WTC11 (cell line): ENCODE results near the gene CAMSAP1. TPM values are rescaled to one million over a fixed set of nuclear protein-coding genes. Genes with fewer than 3 reads are reported as not detected.

Experiments
- ATAC-seq: fragments of 200-7000 bp; cut with Tn5 transposase; 2 replicates; pipeline ENCODE4 v1.10.0; 2021; ENCODE audit warnings: mild to moderate bottlenecking, moderate library complexity
- CTCF ChIA-PET: fragments of 300-600 bp; sonication (Branson Sonifier 250); formaldehyde crosslinking; loops from one replicate; lab custom pipeline; 2021; ENCODE audit warnings: antibody characterized with exemption; lab: Charles Lee
- POLR2A ChIA-PET: fragments of 350-600 bp; sonication (Branson Sonifier 250); formaldehyde crosslinking; loops from one replicate; lab custom pipeline; 2021; ENCODE audit warnings: antibody characterized with exemption; lab: Charles Lee
- DNase-seq: peaks from one replicate; pipeline ENCODE4 v3.0.0; 2021; ENCODE audit warnings: low spot score
- H3K27ac Mint-ChIP-seq: 2 replicates; pipeline ENCODE4 v1.8.0; 2021; ENCODE audit warnings: mixed read lengths
- H3K27me3 Mint-ChIP-seq: 2 replicates; pipeline ENCODE4 v1.8.0; 2021; ENCODE audit warnings: low read depth, mild to moderate bottlenecking, moderate library complexity, mixed read lengths
- H3K36me3 Mint-ChIP-seq: 2 replicates; pipeline ENCODE4 v1.8.0; 2021; ENCODE audit warnings: mixed read lengths
- H3K4me1 Mint-ChIP-seq: 2 replicates; pipeline ENCODE4 v1.8.0; 2022; ENCODE audit warnings: mixed read lengths
- H3K4me3 Mint-ChIP-seq: 2 replicates; pipeline ENCODE4 v1.8.0; 2021; ENCODE audit warnings: mild to moderate bottlenecking, moderate library complexity, mixed read lengths
- H3K9me3 Mint-ChIP-seq: 2 replicates; pipeline ENCODE4 v1.8.0; 2021; ENCODE audit warnings: mixed read lengths
- ATF3 ChIP-seq: sonication (generic); formaldehyde crosslinking; conservative IDR thresholded peaks from 2 replicates; pipeline ENCODE4 v1.8.1; 2022; ENCODE audit warnings: mild to moderate bottlenecking, missing genetic modification reagents
- CREB1 ChIP-seq: sonication (generic); formaldehyde crosslinking; IDR thresholded peaks from 2 replicates; pipeline ENCODE4 v1.8.0; 2023; ENCODE audit warnings: mild to moderate bottlenecking, missing genetic modification reagents
- EMX1 ChIP-seq: fragments of 250-450 bp; sonication (Bioruptor Pico); IDR thresholded peaks from 2 replicates; pipeline ENCODE4 v1.8.0; 2021; ENCODE audit warnings: mild to moderate bottlenecking
- ESRRA ChIP-seq: sonication (generic); formaldehyde crosslinking; IDR thresholded peaks from 2 replicates; pipeline ENCODE4 v1.8.1; 2022; ENCODE audit warnings: mild to moderate bottlenecking, missing genetic modification reagents, borderline replicate concordance
- FOXK1 ChIP-seq: sonication (generic); formaldehyde crosslinking; IDR thresholded peaks from 2 replicates; pipeline ENCODE4 v1.8.0; 2022; ENCODE audit warnings: mild to moderate bottlenecking, moderate library complexity, missing genetic modification reagents
- IRF2 ChIP-seq: sonication (generic); formaldehyde crosslinking; IDR thresholded peaks from 2 replicates; pipeline ENCODE4 v1.8.0; 2022; ENCODE audit warnings: low read depth, missing genetic modification reagents, borderline replicate concordance
- MYBL2 ChIP-seq: sonication (generic); formaldehyde crosslinking; IDR thresholded peaks from 2 replicates; pipeline ENCODE4 v1.8.1; 2023; ENCODE audit warnings: mild to moderate bottlenecking, moderate library complexity, missing genetic modification reagents
- NFE2L1 ChIP-seq: sonication (generic); formaldehyde crosslinking; IDR thresholded peaks from 2 replicates; pipeline ENCODE4 v1.8.1; 2023; ENCODE audit warnings: missing genetic modification reagents
- NR2C2 ChIP-seq: sonication (generic); formaldehyde crosslinking; IDR thresholded peaks from 2 replicates; pipeline ENCODE4 v1.8.0; 2022; ENCODE audit warnings: mild to moderate bottlenecking, missing genetic modification reagents
- OVOL2 ChIP-seq: fragments of 250-450 bp; sonication (Bioruptor Pico); IDR thresholded peaks from 2 replicates; pipeline ENCODE4 v1.9.0; 2021; ENCODE audit warnings: mild to moderate bottlenecking, borderline replicate concordance
- PRRX2 ChIP-seq: fragments of 250-450 bp; sonication (Bioruptor Pico); IDR thresholded peaks from 2 replicates; pipeline ENCODE4 v1.8.0; 2021; ENCODE audit warnings: mild to moderate bottlenecking
- SMAD3 ChIP-seq: sonication (generic); formaldehyde crosslinking; IDR thresholded peaks from 2 replicates; pipeline ENCODE4 v1.8.0; 2022; ENCODE audit warnings: missing genetic modification reagents, mild to moderate bottlenecking, borderline replicate concordance
- SMAD4 ChIP-seq: sonication (generic); formaldehyde crosslinking; IDR thresholded peaks from 2 replicates; pipeline ENCODE4 v1.8.0; 2022; ENCODE audit warnings: mild to moderate bottlenecking, missing genetic modification reagents
- TEAD1 ChIP-seq: sonication (generic); formaldehyde crosslinking; IDR thresholded peaks from 2 replicates; pipeline ENCODE4 v1.8.0; 2022; ENCODE audit warnings: mild to moderate bottlenecking, missing genetic modification reagents
- ZNF121 ChIP-seq: sonication (generic); formaldehyde crosslinking; IDR thresholded peaks from 2 replicates; pipeline ENCODE4 v1.8.0; 2023; ENCODE audit warnings: missing genetic modification reagents
- ZNF138 ChIP-seq: sonication (generic); formaldehyde crosslinking; conservative IDR thresholded peaks from 2 replicates; pipeline ENCODE4 v1.8.1; 2022; ENCODE audit warnings: mild to moderate bottlenecking, moderate library complexity, missing genetic modification reagents
- ZNF219 ChIP-seq: sonication (generic); formaldehyde crosslinking; IDR thresholded peaks from 2 replicates; pipeline ENCODE4 v1.8.0; 2023; ENCODE audit warnings: missing genetic modification reagents, mild to moderate bottlenecking, borderline replicate concordance
- ZNF416 ChIP-seq: fragments of 250-450 bp; sonication (Bioruptor Pico); IDR thresholded peaks from 2 replicates; pipeline ENCODE4 v1.9.0; 2021; ENCODE audit warnings: mild to moderate bottlenecking, inconsistent platforms
- ZNF425 ChIP-seq: fragments of 250-450 bp; sonication (Bioruptor Pico); conservative IDR thresholded peaks from 2 replicates; pipeline ENCODE4 v1.9.0; 2021; ENCODE audit warnings: mild to moderate bottlenecking
- total RNA-seq: library from RNA; stranded (reverse); gene quantifications from 3 replicates; pipeline ENCODE4 v1.2.3, GENCODE V29; 2021
- TF ChIP-seq, protein P1 (sequence below): sonication (generic); formaldehyde crosslinking; IDR thresholded peaks from 2 replicates; pipeline ENCODE4 v1.8.0; 2022; ENCODE audit warnings: mild to moderate bottlenecking, missing genetic modification reagents
- TF ChIP-seq, protein P2 (sequence below): sonication (generic); formaldehyde crosslinking; IDR thresholded peaks from 2 replicates; pipeline ENCODE4 v1.8.0; 2023; ENCODE audit warnings: mild to moderate bottlenecking, missing genetic modification reagents

Gene CAMSAP1
- total RNA-seq, 1 experiment from 2014 or later, result 40.5 TPM

DNA sequence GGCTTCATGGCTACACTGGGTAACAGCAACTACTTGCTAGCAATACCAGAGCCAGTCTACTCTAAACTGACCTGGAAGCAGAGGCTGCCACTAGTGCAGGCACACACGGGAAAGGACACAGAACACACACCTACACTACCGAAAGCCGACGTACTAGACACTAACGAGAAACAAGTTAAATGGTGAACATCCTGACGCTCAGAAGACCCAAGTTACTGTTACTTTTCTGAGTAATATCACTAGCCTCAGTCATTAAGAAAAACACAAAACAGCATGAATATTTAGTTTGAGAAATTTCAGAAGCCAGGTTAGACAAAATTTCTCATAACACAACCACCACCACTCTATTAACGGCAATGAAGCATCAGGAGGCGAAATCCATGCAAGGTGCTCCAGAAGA is 44.5 kb downstream of the CAMSAP1 start:
- Mint-ChIP-seq H3K36me3 (peaks cover 26% of the 10 kb centered on the region), H3K9me3 (no peaks in the 10 kb centered on the region), H3K4me1 (peaks cover 31% of the 10 kb centered on the region), H3K27me3 (no peaks in the 10 kb centered on the region), H3K27ac (0 out of 2 replicates have a peak overlapping the region, but pooled peaks have one; percentile 82), H3K4me3 (no peak overlapping the region)
- ChIA-PET CTCF (no interaction called here), POLR2A (no interaction called here)
- TF ChIP-seq PRRX2 (CRISPR knock-in tag), result no peak
- TF ChIP-seq, protein P1, sequence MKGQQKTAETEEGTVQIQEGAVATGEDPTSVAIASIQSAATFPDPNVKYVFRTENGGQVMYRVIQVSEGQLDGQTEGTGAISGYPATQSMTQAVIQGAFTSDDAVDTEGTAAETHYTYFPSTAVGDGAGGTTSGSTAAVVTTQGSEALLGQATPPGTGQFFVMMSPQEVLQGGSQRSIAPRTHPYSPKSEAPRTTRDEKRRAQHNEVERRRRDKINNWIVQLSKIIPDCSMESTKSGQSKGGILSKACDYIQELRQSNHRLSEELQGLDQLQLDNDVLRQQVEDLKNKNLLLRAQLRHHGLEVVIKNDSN (CRISPR knock-in tag), result no peak
- no peak for TF ChIP-seq ZNF138 (CRISPR knock-in tag)
- no peak for TF ChIP-seq ZNF121
- TF ChIP-seq, protein P2, sequence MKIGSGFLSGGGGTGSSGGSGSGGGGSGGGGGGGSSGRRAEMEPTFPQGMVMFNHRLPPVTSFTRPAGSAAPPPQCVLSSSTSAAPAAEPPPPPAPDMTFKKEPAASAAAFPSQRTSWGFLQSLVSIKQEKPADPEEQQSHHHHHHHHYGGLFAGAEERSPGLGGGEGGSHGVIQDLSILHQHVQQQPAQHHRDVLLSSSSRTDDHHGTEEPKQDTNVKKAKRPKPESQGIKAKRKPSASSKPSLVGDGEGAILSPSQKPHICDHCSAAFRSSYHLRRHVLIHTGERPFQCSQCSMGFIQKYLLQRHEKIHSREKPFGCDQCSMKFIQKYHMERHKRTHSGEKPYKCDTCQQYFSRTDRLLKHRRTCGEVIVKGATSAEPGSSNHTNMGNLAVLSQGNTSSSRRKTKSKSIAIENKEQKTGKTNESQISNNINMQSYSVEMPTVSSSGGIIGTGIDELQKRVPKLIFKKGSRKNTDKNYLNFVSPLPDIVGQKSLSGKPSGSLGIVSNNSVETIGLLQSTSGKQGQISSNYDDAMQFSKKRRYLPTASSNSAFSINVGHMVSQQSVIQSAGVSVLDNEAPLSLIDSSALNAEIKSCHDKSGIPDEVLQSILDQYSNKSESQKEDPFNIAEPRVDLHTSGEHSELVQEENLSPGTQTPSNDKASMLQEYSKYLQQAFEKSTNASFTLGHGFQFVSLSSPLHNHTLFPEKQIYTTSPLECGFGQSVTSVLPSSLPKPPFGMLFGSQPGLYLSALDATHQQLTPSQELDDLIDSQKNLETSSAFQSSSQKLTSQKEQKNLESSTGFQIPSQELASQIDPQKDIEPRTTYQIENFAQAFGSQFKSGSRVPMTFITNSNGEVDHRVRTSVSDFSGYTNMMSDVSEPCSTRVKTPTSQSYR, result no peak
- TF ChIP-seq ZNF416 (CRISPR knock-in tag), result no peak
- TF ChIP-seq EMX1, result no peak
- TF ChIP-seq NR2C2 (CRISPR knock-in tag), result no peak
- no peak for TF ChIP-seq ZNF219 (CRISPR knock-in tag)
- no peak for TF ChIP-seq SMAD3 (CRISPR knock-in tag)
- no peak for TF ChIP-seq ATF3 (CRISPR knock-in tag)
- no peak for TF ChIP-seq NFE2L1 (CRISPR knock-in tag)
- TF ChIP-seq CREB1 (CRISPR knock-in tag), result no peak
- TF ChIP-seq TEAD1, result no peak
- no peak for TF ChIP-seq MYBL2 (CRISPR knock-in tag)
- TF ChIP-seq IRF2 (CRISPR knock-in tag), result no peak
- ATAC-seq (no peak), DNase-seq (no peak)

GRCh38 chr9:135858491-135859185 is 48.7 kb downstream of the CAMSAP1 start:
- Mint-ChIP-seq H3K9me3 (no peaks in the 10 kb centered on the region), H3K4me3 (no peak overlapping the region), H3K27me3 (no peaks in the 10 kb centered on the region), H3K36me3 (peaks cover 44% of the 10 kb centered on the region), H3K4me1 (no peaks in the 10 kb centered on the region), H3K27ac (no peak overlapping the region)
- ChIA-PET CTCF (no interaction called here), POLR2A (no interaction called here)
- DNase-seq, result no peak
- ATAC-seq, result no peak
- TF ChIP-seq ZNF425 (no peak), EMX1 (no peak), OVOL2 (no peak), SMAD4 (CRISPR knock-in tag) (no peak), FOXK1 (no peak), ESRRA (no peak)
